HepG2 (cell line): ENCODE results near the gene ZSCAN5C. TPM values are rescaled to one million over a fixed set of nuclear protein-coding genes. Genes with fewer than 3 reads are reported as not detected.
"Not testable (repeated sequence)": the region's sequence is repeated elsewhere in the genome, so short reads cannot be mapped to it uniquely, and the experiment has no call there.

Experiments used
- ATAC-seq: fragments of 200-7000 bp; cut with Tn5 transposase; 3 replicates; pipeline ENCODE4 v1.9.1; 2020; ENCODE audit warnings: mild to moderate bottlenecking, moderate library complexity
- BruUV-seq: library from RNA; stranded (reverse); fragments of 400-500 nt; replicated peaks from 2 replicates; lab custom pipeline; 2021; lab: Mats Ljungman, UMichigan
- CTCF ChIA-PET: fragments of 300-600 bp; formaldehyde crosslinking; extraction: SDS; loops from one replicate; lab custom pipeline; 2021; ENCODE audit warnings: low total read pairs, inconsistent platforms, low intra/inter-chr PET ratio; lab: Yijun Ruan, JAX
- POLR2A ChIA-PET: fragments of 350-600 bp; sonication (Branson Sonifier 250); formaldehyde crosslinking; loops from one replicate; lab custom pipeline; 2020; ENCODE audit warnings: antibody characterized with exemption, inconsistent platforms; lab: Yijun Ruan, JAX
- DNase-seq: peaks from one replicate; pipeline ENCODE4 v3.0.0-alpha.2; 2015; ENCODE audit warnings: low spot score
- FAIRE-seq: peaks from 3 replicates; lab custom pipeline; 2011; peaks lifted over from hg19 to GRCh38; lab: Jason Lieb, UNC
- H2AFZ ChIP-seq: one replicate; pipeline ENCODE4 v1.6.1; 2011; ENCODE audit warnings: low read length, inconsistent platforms
- H3K27ac ChIP-seq: fragments of 300-600 bp; 3 replicates; pipeline ENCODE4 v1.8.0; 2011; ENCODE audit warnings: mixed run types, mild to moderate bottlenecking, mixed read lengths, low read length, inconsistent platforms; ENCODE audit not compliant: insufficient read depth; ENCODE audit errors: extremely low read length
- H3K27me3 ChIP-seq, 2 experiments: fragments of 200-600 bp in 1 of 2; 2 replicates in 1 of 2; 3 replicates in 1 of 2; pipeline versions ENCODE4 v1.6.0 to v1.8.0; 2011; ENCODE audit warnings: low read length in 2 of 2, mild to moderate bottlenecking in 2 of 2, moderate library complexity in 2 of 2, inconsistent platforms in 1 of 2; ENCODE audit not compliant: insufficient read depth in 2 of 2, control insufficient read depth in 1 of 2
- H3K36me3 ChIP-seq, 2 experiments: fragments of 200-600 bp in 1 of 2; replicated peaks in 1 of 2; 2 replicates in 1 of 2; 3 replicates in 1 of 2; pipeline versions ENCODE4 v1.5.1 to v1.8.0; 2011; ENCODE audit warnings: low read length in 2 of 2, inconsistent platforms in 1 of 2; ENCODE audit not compliant: insufficient read depth in 2 of 2, control insufficient read depth in 1 of 2
- H3K4me1 ChIP-seq: 2 replicates; pipeline ENCODE4 v1.5.1; 2012; ENCODE audit warnings: low read length, inconsistent platforms; ENCODE audit not compliant: insufficient read depth
- H3K4me2 ChIP-seq: 2 replicates; pipeline ENCODE4 v1.6.0; 2011; ENCODE audit warnings: low read depth, low read length, inconsistent platforms
- H3K4me3 ChIP-seq, 3 experiments: fragments of 200-600 bp in 1 of 3; sonication (generic), shearing (Covaris generic) in 1 of 3; replicated peaks in 1 of 3; 2 replicates each; pipeline ENCODE4 v1.5.1; 2011 to 2016; ENCODE audit warnings: low read length in 3 of 3, inconsistent platforms in 2 of 3, low read depth in 2 of 3, mild to moderate bottlenecking in 2 of 3, control low read depth in 1 of 3, mixed read lengths in 1 of 3; ENCODE audit not compliant: insufficient read depth in 1 of 3
- H3K79me2 ChIP-seq: one replicate; pipeline ENCODE4 v1.6.1; 2011; ENCODE audit warnings: low read length, inconsistent platforms; ENCODE audit not compliant: insufficient read depth
- H3K9ac ChIP-seq: 2 replicates; pipeline ENCODE4 v1.6.0; 2011; ENCODE audit warnings: mild to moderate bottlenecking, low read depth, low read length, inconsistent platforms; ENCODE audit not compliant: insufficient read depth
- H3K9me3 ChIP-seq: 2 replicates; pipeline ENCODE4 v1.5.1; 2012; ENCODE audit warnings: mild to moderate bottlenecking, low read length
- H4K20me1 ChIP-seq: 2 replicates; pipeline ENCODE4 v1.6.0; 2011; ENCODE audit warnings: inconsistent platforms, mild to moderate bottlenecking, low read length, moderate library complexity; ENCODE audit not compliant: insufficient read depth
- CEBPB ChIP-seq: IDR thresholded peaks from 2 replicates; pipeline ENCODE4 v1.6.1; 2011; ENCODE audit warnings: low read depth, low read length, improper control_type of control experiment, borderline replicate concordance
- IRX3 ChIP-seq: sonication (generic); formaldehyde crosslinking; IDR thresholded peaks from 2 replicates; pipeline ENCODE4 v1.8.1; 2023; ENCODE audit warnings: mild to moderate bottlenecking, low read depth, missing genetic modification reagents, borderline replicate concordance
- NCOR1 ChIP-seq: fragments of 200-600 bp; sonication (generic); IDR thresholded peaks from 2 replicates; pipeline ENCODE4 v1.7.0; 2017; ENCODE audit warnings: antibody characterized with exemption, low read length, borderline replicate concordance
- SMARCC2 ChIP-seq: fragments of 450-650 bp; IDR thresholded peaks from 2 replicates; pipeline ENCODE4 v1.6.1; 2017; ENCODE audit warnings: antibody characterized with exemption, mild to moderate bottlenecking
- STAG1 ChIP-seq: sonication (generic); formaldehyde crosslinking; IDR thresholded peaks from 2 replicates; pipeline ENCODE4 v1.4.0; 2020; ENCODE audit warnings: missing genetic modification reagents
- WGBS: methylation state at CpG from one replicate; pipeline ENCODE4 v1.1.6; 2017; ENCODE audit warnings: low lambda C conversion rate; 5-methylcytosine and 5-hydroxymethylcytosine counted together
- in situ Hi-C: cut with HindIII; loops from 2 replicates; pipeline ENCODE4 v1.10.0; 2017; ENCODE audit warnings: low pct_unique_long_range_greater_than_20kb; ENCODE audit not compliant: extremely low pct_ligation_motif_present
- intact Hi-C: fragments of 100-400 bp; cut with micrococcal nuclease; formaldehyde crosslinking; loops from one replicate; pipeline ENCODE4 v1.10.0; 2022; ENCODE audit not compliant: unreplicated experiment
- polyA plus RNA-seq, 8 experiments: library from polyadenylated mRNA; depleted of rRNA in 3 of 8; stranded (reverse) in 7 of 8; unstranded in 1 of 8; fragments of >200 nt; fragmentation: Illumina TruSeq in 4 of 8; extraction: Trizol in 4 of 8; gene quantifications; 2 replicates each; pipeline versions ENCODE4 v1.2.1 to v1.2.3, GENCODE V29; 2011 to 2016; ENCODE audit warnings: low read depth in 4 of 8, missing spikeins in 1 of 8, mixed read lengths in 1 of 8; ENCODE audit not compliant: insufficient read depth in 1 of 8
- total RNA-seq, 5 experiments: library from RNA; depleted of rRNA; stranded (reverse); fragments of >200 nt; fragmentation: Illumina TruSeq; extraction: Trizol; gene quantifications; 2 replicates each; pipeline ENCODE4 v1.2.3, GENCODE V29; 2016; ENCODE audit warnings: low read depth in 1 of 5

ZSCAN5C gene
- total and polyA plus RNA-seq, 2 of the 13 experiments (the other 11 are each of a cell fraction or from before 2014, with no cell fraction given), result not detected

DNA sequence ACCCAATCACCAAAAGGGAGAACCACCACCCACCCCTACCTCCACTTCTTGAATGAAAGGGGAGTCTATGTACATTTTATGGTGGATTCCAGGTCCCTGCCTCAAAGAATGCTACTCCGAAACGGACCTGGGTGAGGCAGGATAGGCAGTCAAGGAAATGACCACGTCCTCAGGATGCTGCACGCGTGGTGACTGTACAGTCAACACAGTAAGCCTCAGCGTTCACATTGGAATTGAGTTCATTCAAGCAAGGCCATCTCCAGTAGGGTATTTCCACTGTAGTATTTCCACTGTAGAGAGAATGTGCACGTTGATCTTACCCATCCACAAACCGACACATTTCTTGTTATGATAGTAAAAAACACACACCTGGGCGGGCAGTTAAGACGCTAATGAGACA, 16.9 kb downstream of the ZSCAN5C start:
- ATAC-seq (no peak), DNase-seq (no peak), FAIRE-seq (no peak)
- no peak overlapping the region for H2AFZ ChIP-seq
- WGBS, result 91% methylated on average over 10 of the region's 10 CpGs
- peaks cover 1 to 8% of the 10 kb centered on the region in 2 experiments for H3K36me3 ChIP-seq
- no peaks in the 10 kb centered on the region for H3K27me3 ChIP-seq
- H3K4me3 ChIP-seq, result no peak overlapping the region
- in situ Hi-C loops, result no loop called here
- H3K9me3 ChIP-seq, result no peaks in the 10 kb centered on the region
- no peak overlapping the region for H3K4me2 ChIP-seq
- ChIA-PET POLR2A (no interaction called here), CTCF (no interaction called here)
- TF ChIP-seq NCOR1, result no peak
- TF ChIP-seq SMARCC2, result no peak
- no peak for TF ChIP-seq IRX3 (CRISPR knock-in tag)
- BruUV-seq, result no TSS peak
- no peaks in the 10 kb centered on the region for H4K20me1 ChIP-seq
- intact Hi-C loops, result no loop called here
- H3K79me2 ChIP-seq, result no peaks in the 10 kb centered on the region
- no peaks in the 10 kb centered on the region for H3K4me1 ChIP-seq
- H3K9ac ChIP-seq, result no peak overlapping the region
- H3K27ac ChIP-seq, result no peak overlapping the region

DNA sequence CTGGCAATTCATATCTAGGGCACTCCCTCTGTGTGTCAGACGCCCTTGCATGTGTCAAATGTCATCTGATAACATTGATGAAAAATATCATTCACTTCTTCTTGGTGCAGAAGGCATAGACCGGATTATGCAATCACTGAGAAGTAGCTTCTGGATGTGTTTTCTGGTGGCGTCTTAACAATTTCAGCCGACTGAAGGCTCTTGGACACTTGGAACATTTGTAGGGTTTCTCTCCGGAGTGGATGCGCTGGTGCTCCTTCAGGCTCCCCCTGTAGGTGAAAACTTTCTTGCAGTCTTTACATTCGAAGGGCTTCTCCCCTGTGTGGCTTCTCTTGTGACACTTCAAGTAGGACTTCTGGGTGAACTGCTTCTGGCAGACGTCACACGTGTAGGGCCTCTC, 19.4 kb downstream of the ZSCAN5C start:
- intact Hi-C loops, BruUV-seq: not testable (repeated sequence)
- 85% methylated on average over 9 of the region's 9 CpGs for WGBS

More for the DNA sequence above, 19.4 kb downstream of the ZSCAN5C start:
- H3K4me3 ChIP-seq, H3K27ac ChIP-seq, H3K4me1 ChIP-seq, H3K9ac ChIP-seq, in situ Hi-C loops, POLR2A ChIA-PET, H2AFZ ChIP-seq, H4K20me1 ChIP-seq, H3K9me3 ChIP-seq, H3K36me3 ChIP-seq, H3K79me2 ChIP-seq, H3K4me2 ChIP-seq, H3K27me3 ChIP-seq: not testable (repeated sequence)
- peak; percentile 45 for TF ChIP-seq STAG1 (CRISPR knock-in tag)
- peak; percentile 42; the same call in 1 of the 2 replicates for TF ChIP-seq CEBPB
- ATAC-seq (peak; percentile 41; the same call in 1 of the 3 replicates), DNase-seq (peak; percentile 3), FAIRE-seq (peak; percentile 72)
- CTCF ChIA-PET, result interaction anchor here (1.2 kb wide), 1 partner anchor 145 kb away, joined by 5 read pairs; no protein-coding TSS in a partner anchor
